ENCODE measurements around the gene GRAMD1C.

GRAMD1C gene

DNA sequence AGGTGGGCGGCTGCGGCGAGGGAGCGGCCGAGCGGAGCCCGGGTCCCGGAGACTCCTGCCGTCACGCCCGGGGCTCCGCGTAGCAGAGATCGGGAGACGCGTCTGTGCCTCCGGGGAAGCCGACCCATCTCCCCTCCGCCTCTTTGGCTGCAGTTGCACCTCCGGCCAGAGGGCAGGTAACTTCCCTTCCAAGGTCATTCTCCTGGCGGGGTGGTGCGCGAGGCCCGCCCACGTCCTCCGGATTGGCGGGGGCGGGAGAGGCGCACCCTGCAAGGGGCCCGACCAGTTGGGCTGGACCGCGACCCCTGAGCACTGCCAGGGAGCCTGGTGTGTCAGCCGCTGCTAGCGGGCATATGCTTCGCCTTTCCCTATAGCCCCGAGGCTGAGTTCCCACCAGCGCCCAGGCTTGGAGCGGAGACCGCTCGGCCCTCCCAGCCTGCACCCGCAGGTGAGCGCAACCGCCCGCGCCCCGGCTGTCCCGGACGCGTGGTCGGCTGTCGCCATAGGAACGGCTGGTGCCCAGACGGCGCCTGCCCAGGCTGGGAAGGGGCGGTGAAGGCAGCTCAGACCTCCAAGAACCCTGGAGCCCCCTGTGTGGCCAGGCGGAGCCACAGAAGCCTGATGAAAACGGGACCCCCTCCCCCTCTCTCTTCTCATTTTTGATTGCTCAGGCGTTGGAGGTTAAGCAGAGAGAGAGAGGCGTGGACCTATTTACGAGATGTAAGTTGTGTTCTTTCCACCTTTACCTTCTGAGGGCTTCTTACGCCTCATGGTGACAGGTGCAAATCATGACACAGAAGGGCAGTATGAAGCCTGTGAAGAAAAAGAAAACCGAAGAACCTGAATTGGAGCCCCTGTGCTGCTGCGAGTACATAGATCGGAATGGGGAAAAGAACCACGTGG lies 109.7 kb downstream of the GRAMD1C start:
- FAIRE-seq = no peak
- no peak for DNase-seq (ENCODE audit: insufficient read length, low spot score)
- TF ChIP-seq, protein P1, sequence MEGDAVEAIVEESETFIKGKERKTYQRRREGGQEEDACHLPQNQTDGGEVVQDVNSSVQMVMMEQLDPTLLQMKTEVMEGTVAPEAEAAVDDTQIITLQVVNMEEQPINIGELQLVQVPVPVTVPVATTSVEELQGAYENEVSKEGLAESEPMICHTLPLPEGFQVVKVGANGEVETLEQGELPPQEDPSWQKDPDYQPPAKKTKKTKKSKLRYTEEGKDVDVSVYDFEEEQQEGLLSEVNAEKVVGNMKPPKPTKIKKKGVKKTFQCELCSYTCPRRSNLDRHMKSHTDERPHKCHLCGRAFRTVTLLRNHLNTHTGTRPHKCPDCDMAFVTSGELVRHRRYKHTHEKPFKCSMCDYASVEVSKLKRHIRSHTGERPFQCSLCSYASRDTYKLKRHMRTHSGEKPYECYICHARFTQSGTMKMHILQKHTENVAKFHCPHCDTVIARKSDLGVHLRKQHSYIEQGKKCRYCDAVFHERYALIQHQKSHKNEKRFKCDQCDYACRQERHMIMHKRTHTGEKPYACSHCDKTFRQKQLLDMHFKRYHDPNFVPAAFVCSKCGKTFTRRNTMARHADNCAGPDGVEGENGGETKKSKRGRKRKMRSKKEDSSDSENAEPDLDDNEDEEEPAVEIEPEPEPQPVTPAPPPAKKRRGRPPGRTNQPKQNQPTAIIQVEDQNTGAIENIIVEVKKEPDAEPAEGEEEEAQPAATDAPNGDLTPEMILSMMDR (IDR thresholded peaks at IDR 0.05; ENCODE audit: insufficient read depth, missing control alignments) = no peak

DNA sequence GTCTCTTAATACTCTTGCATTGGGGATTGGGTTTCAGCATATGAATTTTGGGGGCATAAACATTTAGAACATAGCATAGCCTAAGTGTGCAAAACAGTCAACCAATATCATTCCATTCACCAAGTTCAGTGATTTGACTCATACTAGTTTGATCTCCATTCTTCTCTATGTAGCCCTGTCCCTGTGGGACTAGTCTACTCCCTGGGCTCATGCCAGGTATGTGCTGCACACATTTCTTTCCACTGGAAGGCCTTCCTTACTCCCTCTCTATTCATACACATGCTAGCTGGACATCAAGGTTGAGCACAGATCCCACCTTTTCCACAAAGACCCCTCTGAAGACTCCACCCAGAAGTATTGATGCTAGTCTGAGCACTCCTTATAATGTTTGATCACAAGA lies 114.3 kb downstream of the GRAMD1C start:
- TF ChIP-seq, protein P1 (IDR thresholded peaks at IDR 0.05; ENCODE audit: insufficient read depth, missing control alignments) = no peak
- DNase-seq (ENCODE audit: insufficient read length, low spot score) (no peak), FAIRE-seq (no peak)

DNA sequence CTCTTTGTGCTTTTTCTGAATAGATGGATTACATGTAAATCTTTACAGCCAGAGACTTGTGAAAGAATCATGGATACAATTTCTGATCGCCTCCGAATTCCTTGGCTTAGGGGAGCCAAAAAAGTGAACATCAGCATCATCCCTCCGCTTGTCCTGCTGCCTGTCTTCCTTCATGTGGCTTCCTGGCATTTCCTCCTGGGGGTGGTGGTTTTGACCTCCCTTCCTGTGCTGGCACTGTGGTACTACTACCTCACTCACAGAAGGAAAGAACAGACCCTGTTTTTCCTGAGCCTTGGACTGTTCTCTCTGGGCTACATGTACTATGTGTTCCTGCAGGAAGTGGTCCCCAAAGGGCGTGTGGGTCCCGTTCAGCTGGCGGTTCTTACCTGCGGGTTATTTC lies 115.1 kb downstream of the GRAMD1C start:
- FAIRE-seq (no peak), DNase-seq (ENCODE audit: insufficient read length, low spot score) (no peak)
- TF ChIP-seq, protein P1 (IDR thresholded peaks at IDR 0.05; ENCODE audit: insufficient read depth, missing control alignments) = no peak

DNA sequence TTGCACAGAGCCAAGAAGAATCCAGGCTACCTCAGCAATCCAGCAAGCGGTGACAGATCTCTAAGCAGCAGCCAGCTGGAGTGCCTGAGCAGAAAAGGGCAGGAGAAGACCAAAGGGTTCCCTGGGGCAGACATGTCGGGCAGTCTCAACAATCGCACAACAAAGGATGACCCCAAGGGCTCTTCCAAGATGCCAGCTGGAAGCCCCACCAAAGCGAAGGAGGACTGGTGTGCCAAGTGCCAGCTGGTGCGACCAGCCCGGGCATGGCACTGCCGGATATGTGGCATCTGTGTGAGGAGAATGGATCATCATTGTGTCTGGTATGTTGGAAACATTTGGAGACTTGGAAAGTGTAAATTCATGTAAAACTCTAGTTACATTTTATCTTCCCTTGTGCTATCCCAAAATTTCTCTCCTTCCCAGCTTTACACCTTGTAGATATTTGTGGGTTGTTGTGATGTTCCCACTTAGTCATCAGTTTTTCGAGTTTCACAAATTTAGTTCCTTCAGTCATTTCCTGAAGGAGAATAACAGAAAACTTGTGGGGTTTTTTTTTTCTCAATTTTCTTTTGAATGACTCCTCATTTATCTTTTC lies 115.6 kb downstream of the GRAMD1C start:
- FAIRE-seq (no peak), DNase-seq (ENCODE audit: insufficient read length, low spot score) (no peak)
- TF ChIP-seq, protein P1 (IDR thresholded peaks at IDR 0.05; ENCODE audit: insufficient read depth, missing control alignments) = no peak

DNA sequence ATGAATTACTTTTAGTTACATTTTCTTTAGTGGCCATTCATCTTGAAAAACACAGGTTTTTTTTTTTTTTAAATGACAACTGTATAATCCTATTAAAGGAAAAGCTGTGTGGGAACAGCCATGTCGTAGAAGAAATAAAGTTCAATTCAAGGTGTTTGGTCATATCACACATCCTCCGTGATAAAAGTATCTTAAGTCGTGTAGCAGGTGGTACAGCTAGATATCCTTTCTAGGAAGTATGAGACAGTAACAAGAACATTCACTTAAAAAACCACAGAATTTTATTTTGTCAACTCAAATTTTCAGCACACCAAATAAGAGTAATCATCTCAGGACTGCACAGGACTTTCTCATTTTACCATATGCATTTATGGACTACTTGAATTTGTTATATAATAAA lies 125.3 kb downstream of the GRAMD1C start:
- no peak for FAIRE-seq
- TF ChIP-seq, protein P1 (IDR thresholded peaks at IDR 0.05; ENCODE audit: insufficient read depth, missing control alignments) = no peak
- no peak for DNase-seq (ENCODE audit: insufficient read length, low spot score)

DNA sequence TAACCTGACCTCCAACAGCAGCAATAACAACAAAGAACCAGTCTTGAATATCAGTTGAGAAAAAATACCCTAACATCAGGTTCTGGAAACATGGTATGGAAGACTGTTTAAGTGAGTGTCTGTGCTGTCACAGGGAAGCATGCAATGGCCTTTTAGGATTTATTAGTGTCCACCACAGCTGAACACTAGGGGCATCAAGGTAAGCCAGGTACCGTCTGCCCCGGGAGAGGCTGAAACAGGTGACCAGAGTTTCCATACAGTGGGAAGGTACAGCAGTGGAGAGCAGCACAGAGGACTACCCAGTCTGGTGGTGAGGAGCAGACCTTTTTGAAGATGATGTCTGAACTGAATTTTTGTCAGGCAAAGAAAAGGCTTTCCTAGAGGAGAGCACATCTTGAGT lies 127.6 kb downstream of the GRAMD1C start:
- FAIRE-seq (no peak), DNase-seq (ENCODE audit: insufficient read length, low spot score) (no peak)
- TF ChIP-seq, protein P1 (IDR thresholded peaks at IDR 0.05; ENCODE audit: insufficient read depth, missing control alignments) = no peak

DNA sequence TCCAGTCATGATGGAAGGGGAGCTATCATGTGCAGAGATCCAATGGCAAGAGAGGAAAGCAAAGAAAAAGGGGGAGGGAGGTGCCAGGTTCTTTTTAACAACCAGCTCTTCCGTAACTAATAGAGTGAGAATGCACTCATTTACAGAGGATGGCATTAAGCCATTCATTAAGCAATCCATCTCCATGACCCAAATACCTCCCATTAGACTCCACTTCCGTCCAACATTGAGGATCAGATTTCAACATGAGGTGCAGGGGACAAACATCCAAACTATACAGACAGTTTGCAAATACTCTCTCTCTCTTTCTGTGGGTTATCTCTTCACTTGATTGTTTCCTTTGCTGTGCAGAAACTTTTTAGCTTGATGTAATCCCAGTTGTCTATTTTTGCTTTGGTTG lies 130.4 kb downstream of the GRAMD1C start:
- DNase-seq (ENCODE audit: insufficient read length, low spot score) (no peak), FAIRE-seq (no peak)
- TF ChIP-seq, protein P1 (IDR thresholded peaks at IDR 0.05; ENCODE audit: insufficient read depth, missing control alignments) = no peak

Measured in D721Med (cell line).